Raji (cell line): ENCODE results near the gene SLIT3.

Experiments
- POLR2A ChIP-seq: IDR thresholded peaks from 2 replicates; pipeline ENCODE4 v1.6.1; 2011; ENCODE audit warnings: low read depth, low read length, control low read depth; ENCODE audit not compliant: insufficient read depth

The SLIT3 gene

DNA sequence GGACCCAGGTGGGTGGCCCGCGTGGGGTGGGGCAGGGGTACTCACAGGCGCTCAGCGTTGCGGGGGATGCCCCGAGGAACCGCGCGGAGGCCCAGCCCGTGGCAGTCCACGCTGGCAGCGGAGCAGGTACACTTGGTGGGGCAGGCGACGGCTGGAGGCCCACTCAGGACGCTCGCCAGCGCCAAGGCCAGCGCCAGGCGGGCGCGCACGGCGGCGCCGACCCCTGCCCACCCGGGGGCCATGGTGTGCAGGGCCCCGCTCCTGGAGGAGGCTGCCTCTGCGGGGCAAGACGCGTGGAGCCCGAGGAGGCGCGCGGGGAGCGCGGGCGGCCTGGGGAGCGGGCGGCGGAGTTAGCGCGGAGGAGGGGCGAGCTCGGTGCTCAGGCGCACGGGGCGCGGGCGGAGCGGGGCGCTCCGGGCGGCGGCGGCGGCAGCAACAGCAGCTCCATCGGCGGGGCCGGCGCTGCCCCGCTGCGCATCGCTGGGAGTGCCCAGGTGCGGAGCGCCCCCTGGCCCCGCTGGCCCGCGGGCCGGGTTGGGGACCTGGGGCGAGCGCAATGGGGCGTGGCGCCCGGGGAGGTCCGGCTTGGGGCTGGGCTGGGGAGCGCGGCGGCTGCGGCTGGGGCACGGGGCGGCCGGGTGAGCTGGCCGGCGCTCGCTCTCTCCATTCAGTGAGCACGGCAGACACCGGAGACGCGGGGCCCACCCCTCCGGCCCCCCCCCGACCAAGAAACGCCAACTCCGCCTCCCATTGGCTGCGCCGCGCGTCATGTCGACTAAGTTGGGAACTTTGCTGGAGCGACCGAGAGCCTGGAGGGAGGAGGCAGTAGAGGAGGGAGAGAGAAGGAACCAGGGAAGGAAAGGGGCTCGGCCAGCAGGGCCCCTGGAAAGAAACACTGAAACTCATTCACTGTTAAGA lies at the start of gene SLIT3:
Gene SLIT3 (minus strand): TSS at position 672 of the 918 bp plus-strand sequence. CDS start 430 bp downstream, at position 242.
- TF ChIP-seq POLR2A: no peak

GRCh38 chr5:169350016-169350415 lies 49.1 kb upstream of the SLIT3 start:
- no peak for TF ChIP-seq POLR2A

GRCh38 chr5:169347786-169348185 lies 46.8 kb upstream of the SLIT3 start:
- TF ChIP-seq POLR2A: no peak

DNA sequence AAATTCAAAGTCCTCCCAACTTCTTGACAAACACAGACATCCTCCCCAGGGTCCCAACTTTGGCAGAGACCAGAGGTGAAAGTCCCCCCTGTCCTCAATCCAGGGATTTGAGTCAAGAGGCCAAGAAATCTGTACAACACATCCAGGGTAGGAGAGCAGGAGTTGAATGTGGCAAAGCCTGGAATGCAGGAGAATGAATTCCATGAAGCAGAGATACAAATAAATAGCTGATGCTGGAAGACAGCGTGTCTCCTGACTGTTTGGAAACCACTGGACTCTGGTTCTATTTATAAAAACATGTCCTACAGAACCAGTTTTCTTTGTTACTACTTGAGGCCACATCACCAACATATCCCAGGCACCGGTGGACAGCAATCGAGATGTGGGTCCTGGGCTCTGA lies 43.7 kb upstream of the SLIT3 start:
- no peak for TF ChIP-seq POLR2A

- no peak for TF ChIP-seq POLR2A
Observed at GRCh38 chr5:169343766-169344165, 42.8 kb upstream of the SLIT3 start.

DNA sequence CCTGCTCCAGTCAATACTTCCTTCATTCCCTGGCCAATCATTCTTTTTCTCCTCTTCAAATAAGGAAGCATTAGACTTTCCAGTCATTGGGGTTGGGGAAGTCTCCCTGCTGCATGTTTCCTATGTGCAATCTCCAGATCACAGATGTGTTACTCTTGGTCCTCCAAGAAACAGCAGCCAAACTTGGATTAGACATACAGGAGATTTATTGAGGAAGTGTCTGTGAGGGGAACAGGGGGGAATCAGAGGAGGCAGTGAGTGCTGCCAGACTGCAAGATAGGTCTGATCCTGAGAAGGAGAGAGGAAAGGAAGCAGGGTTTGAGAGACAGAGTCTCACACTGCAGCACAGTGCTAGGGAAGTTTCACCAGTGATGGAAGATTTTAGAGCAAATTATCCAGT lies 40.6 kb upstream of the SLIT3 start:
- TF ChIP-seq POLR2A: no peak

DNA sequence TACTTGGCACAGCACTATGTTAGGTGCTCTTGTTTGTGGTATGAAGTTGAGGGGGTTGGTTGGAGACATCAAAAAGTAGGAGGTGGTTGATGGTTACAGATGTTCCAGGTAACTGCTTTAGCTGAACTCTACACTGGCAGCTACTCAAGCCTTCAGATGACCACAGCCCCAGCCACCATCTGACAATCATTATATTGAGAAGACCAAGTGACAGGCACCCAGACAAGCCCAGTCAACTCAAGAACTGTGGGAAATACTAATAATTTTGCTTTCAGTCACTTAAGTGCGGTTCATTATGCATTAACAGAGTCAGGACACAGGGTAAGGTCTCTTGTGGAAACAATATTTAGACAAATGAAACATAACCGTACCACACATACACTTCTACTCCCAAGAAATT lies 38.9 kb upstream of the SLIT3 start:
- no peak for TF ChIP-seq POLR2A

- TF ChIP-seq POLR2A: no peak
Observed at GRCh38 chr5:169336242-169336641, 35.3 kb upstream of the SLIT3 start.

- no peak for TF ChIP-seq POLR2A
Observed at GRCh38 chr5:169335806-169336205, 34.9 kb upstream of the SLIT3 start.

GRCh38 chr5:169333518-169333917 lies 32.6 kb upstream of the SLIT3 start:
- TF ChIP-seq POLR2A: no peak

DNA sequence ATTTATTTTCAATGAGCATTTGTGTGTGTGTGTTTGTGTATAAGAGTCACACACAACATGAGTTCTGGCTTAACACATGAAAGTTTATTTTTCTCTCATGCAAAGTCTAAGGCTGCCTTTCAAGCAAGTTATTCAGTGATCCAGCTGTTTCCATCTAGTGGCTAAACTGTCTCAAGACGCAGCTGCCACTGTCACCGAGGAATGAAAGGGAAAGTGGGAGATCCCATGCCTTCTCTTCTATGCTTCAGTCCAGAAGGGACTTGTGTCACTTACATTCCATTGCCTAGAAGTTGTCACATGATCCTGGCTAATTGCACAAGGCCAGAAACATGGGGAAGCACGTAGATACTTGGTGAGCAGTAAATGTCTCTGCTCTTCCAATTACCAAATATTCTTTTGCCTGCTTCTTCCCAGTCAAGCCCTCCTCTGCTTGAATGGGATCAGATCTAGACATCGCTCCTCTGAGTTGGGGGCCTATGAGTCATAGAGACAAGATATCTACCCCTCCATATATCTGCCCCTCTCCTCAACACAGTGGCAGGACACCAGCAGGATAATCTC lies 30.4 kb upstream of the SLIT3 start:
- TF ChIP-seq POLR2A: no peak

DNA sequence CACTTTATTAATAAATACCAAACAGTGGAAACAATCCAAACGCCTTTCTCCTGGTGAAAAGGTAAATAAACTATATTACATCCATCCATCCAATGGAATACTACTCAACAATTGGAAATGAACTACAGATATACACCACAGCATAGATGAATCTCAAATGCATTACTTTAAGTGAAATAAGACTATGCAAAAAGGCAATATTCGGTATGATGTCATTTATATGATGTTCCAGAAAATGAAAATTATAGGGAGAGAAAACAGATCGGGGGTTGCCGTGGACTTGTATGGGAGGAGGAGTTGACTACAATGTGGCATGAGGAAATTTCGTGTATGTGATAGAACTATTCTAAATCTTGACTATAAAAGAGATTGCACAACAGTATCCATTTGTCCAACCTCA lies 27.5 kb upstream of the SLIT3 start:
- no peak for TF ChIP-seq POLR2A

- no peak for TF ChIP-seq POLR2A
Observed at GRCh38 chr5:169325273-169325672, 24.3 kb upstream of the SLIT3 start.

DNA sequence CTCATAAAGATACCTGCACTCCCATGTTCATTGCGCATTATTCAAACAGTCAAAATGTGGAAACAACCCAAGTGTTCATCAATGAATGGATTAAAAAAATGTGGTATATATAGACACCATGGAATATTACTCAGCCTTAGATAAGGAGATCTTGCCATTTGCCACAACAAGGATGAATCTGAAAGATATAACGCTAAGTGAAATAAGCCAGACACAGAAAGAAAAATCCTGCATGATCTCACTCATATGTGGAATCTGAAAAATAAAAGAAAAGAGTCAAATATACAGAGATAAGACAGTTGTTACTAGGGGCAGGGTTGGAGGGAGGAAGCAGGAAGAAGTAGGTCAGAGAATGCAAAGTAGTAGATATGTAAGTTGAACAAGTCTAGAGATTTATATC lies 17.6 kb upstream of the SLIT3 start:
- no peak for TF ChIP-seq POLR2A

GRCh38 chr5:169307646-169308045 lies 6.7 kb upstream of the SLIT3 start:
- TF ChIP-seq POLR2A: no peak

- no peak for TF ChIP-seq POLR2A
Observed at GRCh38 chr5:169305366-169305765, 4.4 kb upstream of the SLIT3 start.

GRCh38 chr5:169304175-169304574 lies 3.2 kb upstream of the SLIT3 start:
- TF ChIP-seq POLR2A: no peak

GRCh38 chr5:169303119-169303515 lies 2.2 kb upstream of the SLIT3 start:
- no peak for TF ChIP-seq POLR2A
